ENCODE measurements around the gene PARD6A.

PARD6A gene, protein sequence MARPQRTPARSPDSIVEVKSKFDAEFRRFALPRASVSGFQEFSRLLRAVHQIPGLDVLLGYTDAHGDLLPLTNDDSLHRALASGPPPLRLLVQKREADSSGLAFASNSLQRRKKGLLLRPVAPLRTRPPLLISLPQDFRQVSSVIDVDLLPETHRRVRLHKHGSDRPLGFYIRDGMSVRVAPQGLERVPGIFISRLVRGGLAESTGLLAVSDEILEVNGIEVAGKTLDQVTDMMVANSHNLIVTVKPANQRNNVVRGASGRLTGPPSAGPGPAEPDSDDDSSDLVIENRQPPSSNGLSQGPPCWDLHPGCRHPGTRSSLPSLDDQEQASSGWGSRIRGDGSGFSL

DNA sequence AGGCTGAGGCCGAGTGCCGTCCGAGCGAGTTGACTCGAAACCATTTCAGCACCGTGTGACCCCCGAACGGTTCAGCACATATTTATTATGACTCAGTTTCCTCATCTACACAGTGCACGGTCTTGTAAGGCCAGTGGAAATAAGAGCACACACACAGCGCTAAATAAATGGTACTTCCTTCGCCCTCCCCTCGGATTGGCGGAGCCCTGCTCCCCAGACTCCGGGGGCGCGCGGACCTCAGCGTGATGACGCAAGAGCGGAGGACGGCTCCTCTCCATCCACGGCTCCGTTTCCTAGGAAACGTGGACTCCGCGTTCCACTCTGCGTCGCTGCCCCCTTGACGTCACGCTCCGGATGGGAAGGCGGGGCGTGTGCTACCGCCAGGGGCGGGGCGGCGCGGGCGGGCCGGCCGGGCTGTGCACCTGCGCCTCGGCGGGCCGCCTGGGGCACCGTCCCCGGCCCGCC is at the start of gene PARD6A:
Gene PARD6A, plus strand, starts transcription at position 397 of the 465 bp plus-strand sequence. CDS start 79 bp downstream, outside the sequence.
- DNase-seq (ENCODE audit: low read depth in 2 of 2): peak; percentile 88 to 90

DNA sequence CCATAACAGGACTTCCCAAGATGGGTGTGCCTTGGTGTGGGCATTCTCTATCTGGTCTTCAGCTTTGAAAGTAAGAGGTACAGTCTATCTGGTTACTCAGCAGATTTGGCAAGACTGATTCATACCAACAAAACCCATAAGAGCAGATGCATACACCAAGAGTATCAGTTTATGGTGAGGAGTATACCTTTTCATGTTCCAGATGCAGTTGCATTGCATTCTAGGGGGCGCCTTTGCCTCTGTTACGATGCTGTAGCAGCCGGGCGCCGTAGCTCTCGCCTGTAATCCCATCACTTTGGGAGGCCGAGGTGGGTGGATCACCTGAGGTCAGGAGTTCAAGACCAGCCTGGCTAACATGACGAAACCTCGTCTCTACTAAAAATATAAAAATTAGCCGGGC is 47.0 kb upstream of the PARD6A start:
- DNase-seq (ENCODE audit: low read depth in 2 of 2): no peak

DNA sequence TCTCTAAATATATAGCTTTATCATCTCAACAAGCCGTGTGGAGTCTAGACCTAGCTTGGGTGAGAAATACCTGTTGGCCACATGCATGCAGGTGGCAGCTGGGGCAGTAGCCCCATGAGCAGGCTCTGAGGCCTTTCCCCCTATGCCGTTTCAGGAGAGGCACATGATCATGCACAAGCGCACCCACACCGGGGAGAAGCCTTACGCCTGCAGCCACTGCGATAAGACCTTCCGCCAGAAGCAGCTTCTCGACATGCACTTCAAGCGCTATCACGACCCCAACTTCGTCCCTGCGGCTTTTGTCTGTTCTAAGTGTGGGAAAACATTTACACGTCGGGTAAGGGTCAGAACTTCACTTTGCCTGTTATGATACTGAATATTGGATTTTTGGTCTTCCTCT is 32.5 kb upstream of the PARD6A start:
- DNase-seq (ENCODE audit: low read depth in 2 of 2): no peak

DNA sequence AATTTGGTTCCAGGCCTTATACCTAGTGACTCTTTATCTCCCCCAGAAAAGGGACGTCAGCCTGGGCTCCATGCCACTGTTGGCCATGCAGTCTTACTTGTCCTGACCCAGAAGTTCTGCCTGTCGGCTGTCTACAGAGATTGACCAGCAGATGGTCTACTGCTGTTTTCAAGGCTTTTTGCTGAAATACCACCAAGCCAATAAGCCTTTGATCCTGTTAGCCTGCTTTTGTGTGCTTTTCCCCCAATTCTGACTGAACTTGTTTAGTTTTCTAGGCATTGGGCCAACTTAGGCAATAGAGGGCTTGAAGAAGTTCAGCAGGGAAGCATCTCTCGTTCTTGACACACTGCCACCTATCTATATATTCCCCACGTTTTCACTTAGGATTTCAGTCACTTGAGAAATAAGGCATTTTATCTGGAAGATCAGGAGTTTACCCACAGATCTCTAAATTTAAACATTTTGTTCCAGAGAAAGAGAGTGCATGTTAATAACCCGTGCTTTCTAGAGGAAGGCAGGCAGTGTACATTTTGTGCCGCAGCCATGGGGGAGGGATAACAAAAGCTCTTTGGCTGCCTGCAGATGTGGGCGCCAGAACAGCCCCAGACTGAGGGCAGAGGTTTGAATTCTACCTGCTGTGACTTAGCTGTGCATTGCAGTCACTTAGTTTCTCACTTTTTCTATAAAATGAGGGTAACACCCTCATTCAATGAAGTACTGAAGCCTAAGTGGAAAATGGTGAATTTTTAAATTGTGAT is 28.2 kb upstream of the PARD6A start:
- no peak for DNase-seq (ENCODE audit: low read depth in 2 of 2)

DNA sequence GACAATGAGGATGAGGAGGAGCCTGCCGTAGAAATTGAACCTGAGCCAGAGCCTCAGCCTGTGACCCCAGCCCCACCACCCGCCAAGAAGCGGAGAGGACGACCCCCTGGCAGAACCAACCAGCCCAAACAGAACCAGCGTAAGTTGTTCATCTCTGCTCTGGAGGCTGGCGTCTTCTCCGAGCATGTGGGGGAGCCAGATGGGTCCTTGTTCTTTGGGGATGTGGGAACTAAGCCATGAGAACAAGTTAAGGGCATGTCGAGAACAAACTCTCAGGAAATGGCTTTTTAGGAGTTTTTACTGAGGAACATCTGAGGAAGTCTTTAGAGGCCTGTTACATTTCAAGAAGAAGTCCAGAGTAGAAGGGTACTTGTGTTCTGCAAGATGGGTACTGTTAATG is 24.0 kb upstream of the PARD6A start:
- no peak for DNase-seq (ENCODE audit: low read depth in 2 of 2)

DNA sequence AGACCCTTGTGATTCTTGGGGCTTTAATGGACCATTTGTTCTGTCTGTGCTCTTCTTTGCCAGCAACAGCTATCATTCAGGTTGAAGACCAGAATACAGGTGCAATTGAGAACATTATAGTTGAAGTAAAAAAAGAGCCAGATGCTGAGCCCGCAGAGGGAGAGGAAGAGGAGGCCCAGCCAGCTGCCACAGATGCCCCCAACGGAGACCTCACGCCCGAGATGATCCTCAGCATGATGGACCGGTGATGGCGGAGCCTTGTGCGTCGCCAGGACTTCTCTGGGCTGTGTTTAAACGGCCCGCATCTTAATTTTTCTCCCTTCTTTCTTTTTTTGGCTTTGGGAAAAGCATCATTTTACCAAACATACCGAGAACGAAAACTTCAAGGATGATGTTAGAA is 23.1 kb upstream of the PARD6A start:
- DNase-seq (ENCODE audit: low read depth in 2 of 2): no peak

DNA sequence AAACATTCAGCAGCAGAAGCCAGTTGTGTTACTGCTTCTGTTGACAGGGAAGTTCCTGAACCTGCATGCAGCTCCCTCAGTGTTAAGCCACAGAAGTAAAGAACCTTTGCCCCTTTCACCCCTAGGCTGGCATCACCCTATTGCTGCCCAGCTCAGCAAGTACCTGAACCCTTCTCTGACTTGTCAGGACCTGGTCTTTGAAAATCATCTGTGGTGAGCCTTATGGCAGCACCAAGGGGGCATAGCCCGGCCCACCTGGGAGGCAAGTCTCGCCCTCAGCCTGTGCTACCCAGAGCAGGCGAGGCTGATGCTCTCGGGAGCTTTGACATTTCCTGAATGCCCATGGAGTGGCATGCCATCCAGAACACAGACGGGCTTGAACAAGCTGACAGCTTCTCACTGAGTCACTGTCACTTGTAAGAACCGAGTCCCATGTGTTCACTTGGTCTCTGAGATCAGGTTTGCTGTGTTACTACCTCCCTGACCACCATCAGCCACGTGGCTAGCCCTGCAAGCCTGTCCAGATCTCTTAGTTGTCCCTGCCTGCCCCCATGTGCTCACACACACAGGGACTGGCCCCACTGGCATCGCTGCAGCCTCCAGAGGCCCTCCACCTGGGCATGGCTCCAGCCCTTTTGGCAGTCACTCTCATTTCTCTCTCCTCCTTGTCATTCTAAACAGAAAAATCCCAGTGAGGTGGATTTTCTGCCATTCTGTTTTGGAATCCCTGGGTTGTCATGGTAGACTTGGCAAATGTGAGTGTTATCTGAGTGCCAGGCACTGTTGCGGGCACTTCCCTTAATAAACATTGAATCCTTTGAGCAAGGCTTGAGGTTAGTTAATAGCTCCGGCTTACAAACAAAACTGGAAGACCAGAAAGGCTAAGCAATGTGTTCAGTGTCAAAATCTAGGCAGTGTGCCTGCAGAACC is 18.7 kb upstream of the PARD6A start:
- DNase-seq (ENCODE audit: low read depth in 2 of 2): no peak

DNA sequence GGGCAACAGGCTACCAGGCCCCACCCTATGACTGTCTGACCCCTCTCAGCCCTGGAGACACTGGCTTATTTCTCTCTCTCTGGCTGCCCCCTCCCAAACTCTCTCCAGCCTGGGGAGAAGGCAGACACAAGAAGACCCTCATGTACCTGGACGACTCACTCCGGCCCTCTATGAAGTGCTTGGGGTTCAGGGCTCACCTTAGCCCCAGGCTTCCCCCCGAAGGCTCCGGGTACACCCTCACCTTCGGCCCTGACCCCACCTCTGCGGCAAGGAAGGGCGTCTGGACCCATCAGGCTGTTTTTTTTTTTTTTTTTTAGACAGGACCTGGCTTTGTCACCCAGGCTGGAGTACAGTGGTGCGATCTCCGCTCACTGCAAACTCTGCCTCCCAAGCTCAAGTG is 16.7 kb upstream of the PARD6A start:
- no peak for DNase-seq (ENCODE audit: low read depth in 2 of 2)

DNA sequence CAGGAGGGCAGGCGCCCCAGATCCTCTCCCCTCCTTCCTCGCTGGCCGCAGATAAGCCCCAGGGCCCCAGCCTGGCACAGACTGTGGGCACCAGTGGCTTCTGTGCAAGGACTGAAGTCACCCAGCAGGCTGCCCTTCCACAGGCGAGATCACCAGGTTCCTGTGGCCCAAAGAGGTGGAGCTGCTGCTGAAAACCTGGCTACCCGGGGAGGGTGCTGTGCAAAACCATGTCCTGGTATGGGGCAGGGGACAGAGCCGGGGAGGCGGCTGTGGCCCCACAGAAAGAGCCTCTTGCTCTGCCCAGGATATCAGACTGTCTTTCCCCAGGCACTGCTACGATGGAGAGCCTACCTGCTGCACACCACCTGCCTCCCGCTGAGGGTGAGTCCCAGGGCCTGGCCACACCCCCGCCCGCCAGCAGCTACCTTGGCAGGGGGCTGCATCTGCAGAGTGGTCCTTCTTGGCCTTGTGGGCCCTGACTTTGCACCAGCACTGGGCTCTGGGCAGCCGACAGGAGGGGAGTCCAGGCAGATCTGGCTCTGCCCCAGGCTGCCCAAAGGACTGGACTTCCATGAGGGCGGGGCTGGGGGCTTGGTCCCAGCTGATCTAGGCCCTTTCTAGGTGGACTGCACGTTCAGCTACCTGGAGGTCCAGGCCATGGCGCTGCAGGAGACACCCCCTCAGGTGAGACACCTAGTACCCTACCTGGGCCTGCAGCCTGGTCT is 15.2 kb upstream of the PARD6A start:
- DNase-seq (ENCODE audit: low read depth in 2 of 2): no peak

DNA sequence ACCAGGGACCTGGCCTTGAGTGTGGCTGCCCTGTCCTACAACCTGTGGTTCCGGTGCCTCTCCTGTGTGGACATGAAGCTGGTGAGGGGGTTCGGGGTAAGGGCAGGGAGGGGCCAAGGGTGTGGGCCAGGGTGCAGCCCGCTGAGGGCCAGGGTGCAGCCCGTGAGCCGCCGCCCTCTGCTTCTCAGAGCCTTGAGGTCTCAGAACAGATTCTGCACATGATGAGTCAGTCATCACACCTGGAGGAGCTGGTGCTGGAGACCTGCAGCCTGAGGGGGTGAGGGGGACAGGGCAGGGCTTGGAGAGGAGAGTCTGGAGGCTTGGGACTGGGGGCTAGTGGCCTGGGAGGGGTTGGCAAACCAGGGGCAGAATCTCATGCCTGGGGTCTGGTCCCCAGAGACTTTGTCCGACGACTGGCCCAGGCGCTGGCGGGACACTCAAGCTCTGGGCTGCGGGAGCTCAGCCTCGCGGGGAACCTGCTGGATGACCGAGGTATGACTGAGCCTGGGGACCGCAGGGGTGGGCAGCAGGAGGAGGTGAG is 13.6 kb upstream of the PARD6A start:
- no peak for DNase-seq (ENCODE audit: low read depth in 2 of 2)

DNA sequence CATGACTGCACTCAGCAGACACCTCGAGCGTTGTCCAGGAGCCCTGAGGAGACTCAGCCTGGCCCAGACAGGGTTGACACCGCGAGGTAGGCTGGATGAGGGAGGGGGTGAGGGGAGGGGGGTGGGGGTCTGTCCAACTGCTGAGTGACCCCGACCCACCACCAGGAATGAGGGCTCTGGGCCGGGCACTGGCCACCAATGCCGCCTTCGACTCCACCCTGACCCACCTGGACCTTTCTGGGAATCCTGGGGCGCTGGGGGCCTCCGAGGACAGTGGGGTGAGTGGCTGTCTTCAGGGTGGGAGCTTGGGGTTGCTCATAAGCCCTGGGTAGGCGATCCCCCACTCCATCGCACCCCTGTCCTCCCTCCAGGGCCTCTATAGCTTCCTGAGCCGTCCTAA is 13.1 kb upstream of the PARD6A start:
- no peak for DNase-seq (ENCODE audit: low read depth in 2 of 2)

DNA sequence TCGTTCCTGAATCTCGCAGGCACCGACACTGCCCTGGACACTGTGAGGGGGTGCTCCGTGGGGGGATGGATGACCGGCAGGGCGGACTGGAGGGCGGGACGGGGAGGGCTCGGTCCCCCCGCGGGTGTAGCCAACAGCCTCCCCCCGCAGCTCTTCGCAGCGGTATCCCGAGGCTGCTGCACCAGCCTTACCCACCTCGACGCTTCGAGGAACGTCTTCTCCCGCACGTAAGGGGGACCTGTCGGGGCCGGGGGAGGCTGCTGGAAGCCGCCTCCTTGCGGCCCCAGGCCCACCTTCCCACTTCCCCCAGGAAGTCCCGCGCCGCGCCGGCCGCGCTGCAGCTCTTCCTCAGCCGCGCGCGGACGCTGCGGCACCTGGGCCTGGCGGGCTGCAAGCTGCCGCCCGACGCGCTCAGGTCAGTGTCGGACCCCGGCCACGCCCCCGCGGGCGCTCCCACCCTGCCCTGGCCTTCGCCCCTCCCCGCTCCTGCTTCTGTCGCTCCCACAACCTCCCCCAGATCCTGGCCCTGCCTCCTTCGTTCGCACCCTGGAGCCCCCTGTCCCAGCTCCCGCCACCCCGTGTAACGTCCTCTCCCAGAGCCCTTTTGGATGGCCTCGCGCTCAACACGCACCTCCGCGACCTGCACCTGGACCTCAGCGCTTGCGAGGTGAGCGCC is 12.5 kb upstream of the PARD6A start:
- no peak for DNase-seq (ENCODE audit: low read depth in 2 of 2)

DNA sequence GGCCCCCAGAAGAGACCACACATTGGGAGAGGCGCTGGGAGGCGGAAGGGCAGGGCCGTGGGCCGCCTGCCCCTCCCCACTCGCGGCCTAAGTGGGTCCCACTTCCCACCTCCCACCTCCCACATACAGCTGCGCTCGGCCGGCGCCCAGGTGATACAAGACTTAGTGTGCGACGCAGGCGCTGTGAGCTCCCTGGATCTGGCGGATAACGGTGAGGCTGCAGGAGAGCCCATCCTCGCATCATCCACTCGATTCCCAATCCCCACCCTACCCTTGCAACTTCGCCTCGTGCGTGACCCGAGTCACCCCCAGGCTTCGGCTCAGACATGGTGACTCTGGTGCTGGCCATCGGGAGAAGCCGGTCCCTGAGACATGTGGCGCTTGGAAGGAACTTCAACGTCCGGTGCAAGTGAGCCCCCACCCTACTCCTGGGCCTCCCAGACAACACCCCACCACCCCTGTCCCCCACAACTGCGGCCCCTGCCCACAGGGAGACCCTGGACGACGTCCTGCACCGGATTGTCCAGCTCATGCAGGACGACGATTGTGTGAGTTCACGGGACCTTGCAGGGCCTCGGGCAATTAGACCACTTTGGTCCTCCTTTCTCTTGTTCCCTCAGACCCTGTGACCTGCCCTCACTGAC is 11.9 kb upstream of the PARD6A start:
- DNase-seq (ENCODE audit: low read depth in 2 of 2): no peak

DNA sequence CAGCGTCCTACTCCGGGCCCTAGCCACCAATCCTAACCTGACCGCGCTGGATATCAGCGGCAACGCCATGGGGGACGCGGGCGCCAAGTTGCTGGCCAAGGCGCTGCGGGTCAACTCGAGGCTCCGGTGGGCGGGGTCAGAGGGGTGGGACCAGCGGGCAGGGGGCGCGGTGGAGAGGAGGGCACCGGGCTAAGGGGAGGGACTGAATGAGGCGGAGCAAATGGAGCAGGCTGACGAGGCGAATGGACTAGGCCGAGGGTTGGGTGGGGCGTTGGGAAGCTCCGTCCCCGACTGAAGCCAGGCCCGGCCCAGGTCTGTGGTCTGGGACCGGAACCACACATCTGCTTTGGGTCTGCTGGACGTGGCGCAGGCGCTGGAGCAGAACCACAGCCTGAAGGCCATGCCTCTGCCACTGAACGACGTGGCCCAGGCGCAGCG is 11.2 kb upstream of the PARD6A start:
- no peak for DNase-seq (ENCODE audit: low read depth in 2 of 2)

DNA sequence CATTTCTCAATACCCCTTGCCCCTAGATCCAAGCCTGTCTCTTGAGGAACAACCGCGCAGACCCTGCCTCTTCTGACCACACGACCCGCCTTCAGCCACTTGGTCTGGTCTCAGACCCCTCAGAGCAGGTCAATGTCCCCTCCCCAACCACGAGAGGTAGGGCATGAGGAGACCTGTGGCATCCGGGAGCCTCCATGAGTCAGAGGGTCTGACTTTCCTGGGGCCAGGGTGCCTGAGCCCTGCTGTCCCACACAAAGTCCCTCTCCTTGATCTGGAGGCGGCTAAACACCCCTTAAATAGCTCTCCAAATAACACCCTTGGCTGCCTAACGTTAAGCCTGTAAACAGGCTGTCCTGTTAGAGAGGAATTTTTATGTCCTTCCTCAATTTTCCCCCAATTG is 10.7 kb upstream of the PARD6A start:
- no peak for DNase-seq (ENCODE audit: low read depth in 2 of 2)

DNA sequence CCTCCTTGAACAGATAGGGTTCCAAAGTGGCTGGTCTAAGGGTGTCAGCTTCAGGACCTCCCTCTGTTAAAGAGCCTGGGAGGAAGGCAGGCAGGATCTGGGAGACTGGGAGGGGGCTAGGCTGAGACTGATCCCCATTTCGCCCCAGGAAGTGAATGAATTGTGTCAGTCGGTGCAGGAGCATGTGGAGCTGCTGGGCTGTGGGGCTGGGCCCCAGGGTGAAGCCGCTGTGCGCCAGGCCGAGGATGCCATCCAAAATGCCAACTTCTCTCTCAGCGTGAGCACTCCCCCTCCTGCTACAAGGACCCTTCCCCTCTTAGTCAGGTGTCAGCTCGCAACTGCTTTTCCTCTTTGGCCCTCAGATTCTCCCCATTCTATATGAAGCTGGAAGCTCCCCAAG is 9.7 kb upstream of the PARD6A start:
- no peak for DNase-seq (ENCODE audit: low read depth in 2 of 2)

DNA sequence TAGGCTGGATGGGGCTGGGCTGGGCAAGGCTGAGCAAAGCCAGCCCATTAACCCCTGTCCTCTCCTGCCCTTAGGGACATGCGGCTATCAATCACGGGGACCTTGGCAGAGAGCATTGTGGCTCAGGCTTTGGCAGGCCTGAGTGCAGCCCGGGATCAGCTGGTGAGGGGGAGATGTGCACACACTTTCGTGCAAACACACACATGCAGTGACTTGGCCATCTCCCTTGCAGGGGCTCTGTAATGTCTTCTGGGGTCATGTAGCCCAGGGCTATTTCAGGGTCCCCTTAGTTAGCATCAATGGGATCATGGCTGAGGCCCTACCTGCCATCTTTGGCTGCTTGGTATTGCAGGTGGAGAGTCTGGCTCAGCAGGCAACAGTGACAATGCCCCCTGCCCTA is 8.9 kb upstream of the PARD6A start:
- no peak for DNase-seq (ENCODE audit: low read depth in 2 of 2)

DNA sequence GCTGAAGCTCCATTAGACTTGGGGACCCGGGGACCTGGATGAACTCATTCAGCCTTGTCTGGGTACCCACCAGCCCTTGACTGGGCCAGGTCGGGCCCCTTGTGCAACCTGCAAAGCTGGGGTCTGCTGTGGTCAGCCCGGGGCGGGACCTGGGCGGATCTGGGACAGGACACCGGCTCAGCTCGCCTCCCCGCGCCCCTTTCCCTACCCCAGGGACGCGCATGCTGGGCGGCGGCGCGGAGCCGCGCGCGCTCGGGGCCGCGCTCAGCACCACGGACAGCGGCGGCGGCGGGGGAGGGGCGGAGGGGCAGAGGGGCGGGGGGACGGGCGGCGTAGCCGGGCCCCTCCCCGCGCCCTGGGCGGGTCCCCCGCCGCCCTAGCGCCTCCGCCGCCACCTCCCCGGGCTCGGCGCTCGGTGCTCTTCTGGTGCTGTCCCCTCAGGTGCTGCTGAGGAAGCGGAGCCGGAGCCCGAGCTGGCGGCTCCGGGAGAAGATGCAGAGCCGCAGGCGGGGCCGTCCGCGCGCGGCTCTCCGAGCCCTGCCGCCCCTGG is 8.1 kb upstream of the PARD6A start:
- no peak for DNase-seq (ENCODE audit: low read depth in 2 of 2)

DNA sequence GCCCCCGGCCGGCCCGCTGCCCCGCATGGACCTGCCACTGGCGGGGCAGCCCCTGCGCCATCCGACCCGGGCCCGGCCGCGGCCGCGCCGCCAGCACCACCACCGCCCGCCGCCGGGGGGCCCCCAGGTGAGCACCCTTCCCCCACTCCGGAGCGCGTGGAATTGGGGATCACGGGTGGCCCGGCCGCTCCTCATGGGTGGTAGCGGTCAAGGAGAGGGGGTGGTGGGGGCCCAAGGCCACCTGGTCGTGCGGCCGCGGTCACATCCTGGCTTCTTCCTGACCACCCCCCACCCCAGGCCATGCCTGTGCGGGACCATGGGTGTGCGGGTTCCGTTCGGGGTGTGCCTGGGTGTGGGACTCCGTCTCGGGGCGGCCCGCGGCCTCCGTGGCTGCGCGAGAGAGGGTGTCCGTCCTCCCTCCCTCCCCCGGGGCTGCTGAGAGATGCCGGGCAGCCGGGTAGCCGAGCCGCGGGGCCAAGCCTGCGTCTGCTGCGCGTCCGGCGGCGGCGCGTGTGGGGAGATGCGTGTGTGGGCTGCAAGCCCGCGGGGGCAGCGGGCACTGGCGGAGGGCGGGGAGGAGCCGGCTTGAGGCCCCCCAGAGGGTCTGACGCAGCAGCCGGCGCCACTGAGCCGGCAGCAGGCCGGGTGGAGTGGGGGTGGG is 7.5 kb upstream of the PARD6A start:
- DNase-seq (ENCODE audit: low read depth in 2 of 2): no peak

Data from stimulated activated CD8-positive, alpha-beta memory T cell treated with anti-CD3 and anti-CD28 coated beads, Interleukin-2, amount 100 ng/mL, for 1 hour (primary cell).